Middle frontal gyrus (tissue), 1 donor: ENCODE measurements around the gene HADH.
"Not testable (repeated sequence)": the region's sequence is repeated elsewhere in the genome, so short reads cannot be mapped to it uniquely, and the experiment has no call there.

Experiments
- DNase-seq: peaks from one replicate; pipeline ENCODE4 v3.0.0-alpha.2; 2015; ENCODE audit warnings: low spot score; ENCODE audit errors: extremely low spot score

HADH gene

DNA sequence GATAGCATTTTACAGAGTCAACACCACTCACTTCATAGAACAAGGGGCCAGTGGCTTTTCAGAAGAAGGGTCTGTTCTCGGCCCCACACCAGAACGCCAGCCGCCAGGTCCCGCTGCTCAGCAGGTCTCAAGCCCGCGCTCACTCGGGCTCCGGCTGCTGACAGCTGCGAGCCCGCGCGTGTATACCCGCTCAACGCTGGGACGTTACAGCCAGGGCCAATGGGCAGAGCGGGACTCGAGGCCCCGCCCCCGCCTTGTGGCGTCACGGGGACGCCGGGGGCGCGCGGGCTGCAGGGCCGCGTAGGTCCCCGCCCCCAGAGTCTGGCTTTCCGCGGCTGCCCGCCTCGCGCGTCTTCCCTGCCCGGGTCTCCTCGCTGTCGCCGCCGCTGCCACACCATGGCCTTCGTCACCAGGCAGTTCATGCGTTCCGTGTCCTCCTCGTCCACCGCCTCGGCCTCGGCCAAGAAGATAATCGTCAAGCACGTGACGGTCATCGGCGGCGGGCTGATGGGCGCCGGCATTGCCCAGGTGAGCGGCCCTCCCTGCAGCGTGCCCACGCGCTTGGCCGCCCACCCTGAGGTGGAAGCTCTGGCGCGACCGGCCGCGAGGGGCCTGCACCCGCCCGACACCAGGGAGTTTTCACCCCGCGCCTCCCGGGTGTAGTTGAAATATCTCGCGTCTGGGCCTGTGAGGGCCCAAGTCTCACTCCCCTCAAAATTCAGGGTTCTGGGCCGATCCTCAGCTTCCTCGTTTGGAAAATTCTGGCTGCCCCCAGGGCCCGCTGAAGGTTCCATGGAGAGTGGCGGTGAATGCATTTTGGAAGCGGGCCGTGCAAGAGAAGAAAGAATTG, at the start of gene HADH:
Gene HADH, plus strand, starts transcription at position 353 of the 850 bp plus-strand sequence. Its CDS starts 44 bp downstream, at position 397.
- peak; percentile 88 for DNase-seq

GRCh38 chr4:107945809-107946208, 43.9 kb upstream of the HADH start:
- DNase-seq = no peak

GRCh38 chr4:107950746-107951540, 38.7 kb upstream of the HADH start:
- no peak for DNase-seq

GRCh38 chr4:107951551-107951950, 38.1 kb upstream of the HADH start:
- no peak for DNase-seq

DNA sequence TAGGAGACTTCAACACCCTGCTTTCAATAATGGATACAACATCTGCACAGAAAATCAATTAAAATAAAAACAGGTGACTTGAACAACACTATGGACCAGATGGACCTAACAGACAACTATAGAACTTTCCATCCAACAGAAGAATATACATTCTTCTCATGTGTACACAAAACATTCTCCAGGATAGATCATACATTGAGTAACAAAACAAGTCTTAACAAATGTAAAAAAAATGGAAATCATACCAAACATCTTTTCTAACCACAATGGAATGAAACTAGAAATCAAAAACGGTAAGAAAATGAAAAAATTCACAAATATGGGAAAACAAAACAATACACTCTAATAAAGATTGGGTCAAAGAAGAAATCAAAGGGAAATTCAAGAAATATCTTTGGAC, 33.7 kb upstream of the HADH start:
- no peak for DNase-seq

- no peak for DNase-seq
These were observed 22.8 kb upstream of the HADH start for GRCh38 chr4:107966903-107967302.

GRCh38 chr4:107967519-107967918, 22.2 kb upstream of the HADH start:
- not testable (repeated sequence) for DNase-seq

- DNase-seq = not testable (repeated sequence)
These were observed 21.8 kb upstream of the HADH start for GRCh38 chr4:107967921-107968320.

GRCh38 chr4:107970063-107970798, 19.5 kb upstream of the HADH start:
- DNase-seq = no peak

DNA sequence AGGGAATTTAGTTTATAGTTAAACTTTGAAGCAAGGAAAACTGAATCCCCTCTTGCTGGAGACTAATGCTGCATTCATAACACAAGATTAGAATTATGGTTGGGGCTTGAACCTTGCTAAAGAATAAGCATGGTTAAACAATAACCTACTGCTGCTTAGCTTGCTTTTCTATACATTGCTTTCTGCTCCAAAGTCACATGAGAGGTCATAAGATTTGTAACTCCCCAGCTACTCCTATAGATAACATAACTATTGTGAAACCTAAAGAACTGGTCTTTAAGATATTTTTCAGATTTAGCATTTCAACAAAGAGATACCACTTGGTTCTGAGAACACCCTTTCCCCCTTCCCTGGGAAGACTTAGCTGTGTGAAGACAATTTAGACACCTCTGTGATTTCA, 17.1 kb upstream of the HADH start:
- DNase-seq = no peak

- DNase-seq = no peak
These were observed 15.2 kb upstream of the HADH start for GRCh38 chr4:107974523-107974922.

- no peak for DNase-seq
These were observed 12.2 kb upstream of the HADH start for GRCh38 chr4:107977482-107977881.

DNA sequence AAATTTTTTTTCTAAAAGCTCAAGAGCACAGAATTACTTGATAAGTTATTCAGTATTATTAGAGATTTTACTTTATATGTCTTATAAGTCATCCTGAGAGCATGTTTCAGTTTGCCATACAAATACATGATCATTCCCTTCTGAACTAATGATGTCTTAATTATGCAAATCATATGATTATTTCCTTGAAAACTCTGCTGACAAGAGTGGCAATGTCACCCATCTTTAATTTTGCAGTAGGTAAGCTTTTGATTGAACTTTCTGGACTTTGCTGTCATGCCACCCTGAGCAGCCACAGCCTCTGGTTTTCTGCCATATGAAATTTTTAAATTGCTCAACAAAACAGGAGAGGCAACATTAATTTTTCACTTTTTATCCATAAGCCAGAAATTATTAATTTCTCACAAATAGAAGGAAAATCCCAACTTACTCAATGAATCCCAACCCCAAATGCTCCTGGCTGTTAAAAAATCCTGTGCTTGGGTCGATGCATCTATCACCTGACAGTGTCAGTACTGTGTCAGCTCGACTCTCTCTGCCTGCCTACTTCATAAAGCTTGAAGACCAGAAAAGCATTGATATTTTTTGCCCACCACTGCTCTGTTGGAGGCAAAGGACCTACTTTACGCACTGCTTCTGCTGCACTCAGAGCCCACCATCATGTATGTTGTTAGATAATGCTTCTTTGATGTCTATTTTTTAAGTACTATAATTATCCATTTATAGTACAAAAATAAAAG, 11.6 kb upstream of the HADH start:
- no peak for DNase-seq

GRCh38 chr4:107978716-107979451, 10.8 kb upstream of the HADH start:
- DNase-seq = no peak

DNA sequence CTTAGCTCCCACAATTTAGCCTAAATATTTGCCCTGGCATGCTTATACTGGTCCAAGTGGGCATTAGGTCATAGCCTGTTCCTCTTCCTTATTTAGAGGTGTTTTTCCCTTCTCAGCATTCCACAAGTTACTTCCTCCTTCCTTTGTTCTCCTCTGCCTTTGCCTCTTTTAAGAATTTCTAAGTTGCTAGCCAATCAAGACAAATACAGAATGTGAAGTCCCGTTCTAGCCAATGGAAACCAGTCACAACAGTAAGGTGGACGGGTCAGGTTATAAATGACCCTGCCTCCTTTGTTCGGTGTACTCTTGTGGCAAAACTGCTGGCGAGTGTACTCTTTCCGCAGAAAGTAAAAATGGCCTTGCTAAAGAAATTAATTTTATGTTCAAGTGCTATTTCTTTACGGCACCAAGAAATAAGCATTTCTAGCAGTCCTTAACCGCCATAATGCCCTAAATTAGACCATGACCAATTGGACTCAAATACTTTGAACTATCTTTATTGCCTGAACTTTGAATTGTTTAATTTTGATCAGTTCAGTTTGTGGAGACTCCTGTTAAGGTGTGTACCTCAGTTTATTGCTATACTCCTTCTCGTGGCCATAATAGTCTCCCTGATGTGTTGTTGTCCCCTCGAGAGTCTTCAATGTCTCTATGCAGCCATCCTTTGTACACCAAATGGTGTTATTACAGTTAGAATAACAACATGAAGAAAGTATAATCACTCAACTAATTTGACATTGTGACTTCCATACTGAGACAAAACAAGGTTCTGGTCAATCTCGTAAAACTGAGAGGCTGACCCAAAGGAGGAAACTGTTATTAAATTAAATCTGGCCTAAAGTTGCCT, 1.6 kb upstream of the HADH start:
- DNase-seq = no peak

DNA sequence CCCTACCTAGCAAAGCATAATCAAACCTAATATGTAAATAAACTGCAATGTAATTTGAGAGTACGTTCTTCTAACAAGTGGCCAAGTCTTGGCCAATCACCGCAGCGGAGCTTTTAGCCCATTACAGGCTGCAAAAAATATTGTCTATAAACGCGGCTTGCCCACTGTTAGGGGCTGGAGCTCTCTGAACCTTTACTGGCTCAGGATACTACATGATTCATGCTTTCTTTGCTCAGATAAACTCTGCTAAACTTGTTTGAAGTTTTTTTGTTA, 990 bp upstream of the HADH start:
- no peak for DNase-seq

GRCh38 chr4:107989162-107989536, 540 bp upstream of the HADH start:
- no peak for DNase-seq

DNA sequence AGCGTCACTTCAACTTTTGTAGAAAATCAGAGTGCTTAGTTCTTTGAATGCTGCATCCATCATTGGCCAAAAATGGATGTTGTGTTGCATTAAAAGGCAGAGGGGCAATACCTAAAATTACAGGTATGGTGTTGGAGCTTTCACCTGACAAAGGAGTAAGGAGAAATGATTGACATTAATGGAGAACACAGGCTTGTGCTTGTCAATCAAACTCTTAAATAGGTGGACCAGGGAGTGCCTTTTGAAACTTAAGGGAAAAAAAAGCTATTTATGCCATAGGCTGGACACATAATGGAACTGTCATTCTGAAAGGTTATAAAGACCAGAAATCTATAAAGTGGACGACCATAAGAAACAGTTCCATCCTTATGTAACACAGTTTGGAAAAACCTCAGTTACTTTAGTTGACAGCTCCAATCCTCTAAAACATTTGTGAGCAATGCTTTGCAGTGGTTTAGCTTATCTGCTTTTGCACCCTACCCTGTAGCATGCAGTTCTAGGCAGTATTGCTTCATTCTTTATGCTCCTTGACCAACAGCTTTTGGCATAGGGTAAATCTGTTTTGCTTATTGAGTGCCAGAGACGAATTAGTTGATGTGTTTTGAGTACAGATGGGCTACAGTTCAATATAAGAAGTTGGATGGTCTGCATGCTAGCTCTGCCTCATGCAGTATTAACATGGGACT, 2.4 kb downstream of the HADH start:
- DNase-seq = no peak

DNA sequence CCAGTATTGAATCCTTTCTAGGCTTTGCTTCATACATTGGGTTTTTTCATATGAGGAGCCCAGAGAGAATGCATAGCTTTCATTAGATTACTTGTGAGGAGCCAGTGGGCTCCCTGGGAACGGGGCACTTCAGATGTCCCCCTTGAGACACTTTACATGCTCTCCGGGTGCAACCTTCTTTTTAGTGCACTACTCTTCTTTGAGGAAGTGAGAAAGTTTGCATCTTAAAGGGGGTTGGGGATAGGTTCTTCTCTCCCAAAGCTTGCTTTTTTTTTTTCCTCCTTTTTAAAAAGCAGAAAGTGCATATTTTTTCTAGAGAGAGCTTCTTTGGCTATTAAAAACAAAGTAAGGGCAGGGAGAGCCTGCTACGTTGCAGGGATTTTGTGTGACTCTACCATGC, 4.3 kb downstream of the HADH start:
- no peak for DNase-seq
